ENCODE data around the gene KLF7. TPM values are rescaled to one million over a fixed set of nuclear protein-coding genes. Genes with fewer than 3 reads are reported as not detected.

KLF7 gene
- total and polyA plus RNA-seq, 9 of the 15 experiments (the other 6 are each of a cell fraction or from before 2014, with no cell fraction given): 0.04 to 0.54 (median 0.07) TPM

DNA sequence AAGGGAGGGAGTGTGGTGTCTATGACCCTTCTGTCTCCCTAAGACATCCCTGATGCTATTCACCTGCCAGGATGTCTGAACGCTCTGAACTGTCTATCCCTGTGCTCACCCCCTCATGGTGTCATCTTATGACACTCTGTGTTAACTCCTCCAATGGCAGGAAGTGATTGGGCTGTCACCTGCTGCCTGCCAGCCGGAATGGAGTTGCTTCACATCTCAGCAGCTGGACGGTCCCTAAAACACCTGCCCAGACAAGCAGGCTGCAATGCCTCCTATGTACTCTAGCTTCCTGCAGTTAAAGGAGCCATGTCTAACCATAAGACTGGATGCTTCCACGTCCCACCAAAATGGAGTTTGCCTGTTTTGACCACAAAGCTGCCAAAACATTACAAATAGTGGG lies 126.5 kb downstream of the KLF7 start:
- no peaks in the 10 kb centered on the region for H3K9me3 ChIP-seq (replicated peaks; ENCODE audit: control insufficient read depth, insufficient read depth, low read depth, low read length)
- no TSS peak for BruUV-seq (replicated peaks)
- CTCF ChIA-PET (ENCODE audit: low intra/inter-chr PET ratio): no interaction called here
- no peak overlapping the region for H3K4me3 ChIP-seq
- no peaks in the 10 kb centered on the region for H3K36me3 ChIP-seq (ENCODE audit: control insufficient read depth, insufficient read depth, low read length)
- H4K20me1 ChIP-seq (replicated peaks; ENCODE audit: control insufficient read depth, insufficient read depth, low read length): no peaks in the 10 kb centered on the region
- no peak for DNase-seq (ENCODE audit: extremely low read depth in 1 of 4, low spot score in 3 of 4)
- no peak overlapping the region for H3K9ac ChIP-seq (ENCODE audit: insufficient read depth in 1 of 2, low read depth in 2 of 2, low read length in 2 of 2)
- POLR2A ChIA-PET: no interaction called here
- H2AFZ ChIP-seq (ENCODE audit: low read depth, low read length): no peak overlapping the region
- H3K27me3 ChIP-seq (ENCODE audit: control insufficient read depth in 2 of 2, insufficient read depth in 2 of 2, low read length in 2 of 2): peaks cover 0 to 5% of the 10 kb centered on the region in 2 experiments; a peak in 1 of 5 replicates
- no peaks in the 10 kb centered on the region for H3K79me2 ChIP-seq (ENCODE audit: control insufficient read depth, insufficient read depth, low read length)
- intact Hi-C loops (cut with micrococcal nuclease) (no loop called here), in situ Hi-C loops (cut with MboI) (no loop called here)
- no peak for TF ChIP-seq ZBTB17 (CRISPR knock-in tag; IDR thresholded peaks at IDR 0.05)
- no peak for TF ChIP-seq BRCA1 (IDR thresholded peaks at IDR 0.05)
- no peak for TF ChIP-seq BRCA1 (CRISPR knock-in tag; IDR thresholded peaks at IDR 0.05)
- no peak for TF ChIP-seq XRCC4 (IDR thresholded peaks at IDR 0.05; ENCODE audit: extremely low read depth, insufficient read depth, insufficient read length)
- no peak for TF ChIP-seq SLC30A9 (CRISPR knock-in tag; IDR thresholded peaks at IDR 0.05)
- FAIRE-seq: no peak
- ATAC-seq: no peak
- H3K9me1 ChIP-seq (ENCODE audit: control insufficient read depth, insufficient read depth, low read length): no peaks in the 10 kb centered on the region
- no peak overlapping the region for H3K4me2 ChIP-seq (ENCODE audit: insufficient read depth, low read length)
- no peaks in the 10 kb centered on the region for H3K4me1 ChIP-seq (replicated peaks in 1 of 2; ENCODE audit: control insufficient read depth in 2 of 2, insufficient read depth in 2 of 2, low read length in 2 of 2)
- H3K27ac ChIP-seq (ENCODE audit: extremely low read depth, low read depth, low read length): no peak overlapping the region
- WGBS (ENCODE audit: insufficient coverage, low coverage, missing lambda C conversion rate): 4% methylated on average over 4 of the region's 4 CpGs

DNA sequence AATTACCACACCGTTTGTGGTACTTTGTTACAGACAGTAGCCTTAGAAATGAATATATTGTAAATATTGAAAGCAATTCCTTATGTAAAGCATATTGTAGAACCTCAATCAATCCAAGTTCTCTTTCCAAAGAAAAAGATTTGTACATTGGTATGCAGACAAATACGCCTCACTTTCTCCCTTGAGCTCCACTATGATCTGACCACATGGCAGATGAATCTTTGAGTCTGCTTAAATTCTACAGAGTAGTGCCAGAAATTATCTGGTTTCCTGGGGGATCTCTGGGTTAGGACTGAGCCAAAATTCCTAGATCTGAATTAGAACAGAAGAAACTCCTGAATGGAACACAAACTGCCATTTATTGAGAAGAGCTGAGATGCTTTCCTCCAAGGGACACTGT lies 127.4 kb downstream of the KLF7 start:
- Histone ChIP-seq H3K27ac (ENCODE audit: extremely low read depth, low read depth, low read length) (no peak overlapping the region), H3K4me1 (replicated peaks in 1 of 2; ENCODE audit: control insufficient read depth in 2 of 2, insufficient read depth in 2 of 2, low read length in 2 of 2) (no peaks in the 10 kb centered on the region), H3K4me2 (ENCODE audit: insufficient read depth, low read length) (no peak overlapping the region), H4K20me1 (replicated peaks; ENCODE audit: control insufficient read depth, insufficient read depth, low read length) (no peaks in the 10 kb centered on the region), H3K79me2 (ENCODE audit: control insufficient read depth, insufficient read depth, low read length) (no peaks in the 10 kb centered on the region), H3K9ac (ENCODE audit: insufficient read depth in 1 of 2, low read depth in 2 of 2, low read length in 2 of 2) (no peak overlapping the region), H3K27me3 (ENCODE audit: control insufficient read depth in 2 of 2, insufficient read depth in 2 of 2, low read length in 2 of 2) (peaks cover 0 to 5% of the 10 kb centered on the region in 2 experiments; a peak in 1 of 5 replicates), H3K4me3 (no peak overlapping the region), H3K36me3 (ENCODE audit: control insufficient read depth, insufficient read depth, low read length) (no peaks in the 10 kb centered on the region), H2AFZ (ENCODE audit: low read depth, low read length) (no peak overlapping the region), H3K9me1 (ENCODE audit: control insufficient read depth, insufficient read depth, low read length) (no peaks in the 10 kb centered on the region), H3K9me3 (replicated peaks; ENCODE audit: control insufficient read depth, insufficient read depth, low read depth, low read length) (no peaks in the 10 kb centered on the region)
- POLR2A ChIA-PET: no interaction called here
- in situ Hi-C loops (cut with MboI): no loop called here
- FAIRE-seq (no peak), DNase-seq (ENCODE audit: extremely low read depth in 1 of 4, low spot score in 3 of 4) (no peak), ATAC-seq (no peak)
- WGBS (ENCODE audit: insufficient coverage, low coverage, missing lambda C conversion rate): 0% methylated on average over 2 of the region's 2 CpGs
- CTCF ChIA-PET (ENCODE audit: low intra/inter-chr PET ratio): no interaction called here
- intact Hi-C loops (cut with micrococcal nuclease): no loop called here
- no TSS peak for BruUV-seq (replicated peaks)
- TF ChIP-seq CBFA2T2 (conservative IDR thresholded peaks at IDR 0.05): no peak
- TF ChIP-seq ZNF445 (CRISPR knock-in tag; IDR thresholded peaks at IDR 0.05; ENCODE audit: low read depth): no peak
- TF ChIP-seq CREB1 (IDR thresholded peaks at IDR 0.05): no peak
- no peak for TF ChIP-seq CREB1 (CRISPR knock-in tag; IDR thresholded peaks at IDR 0.05)
- TF ChIP-seq RBFOX2 (IDR thresholded peaks at IDR 0.05; ENCODE audit: low read depth, low read length): no peak
